ENCODE results near the gene FBXL4. TPM values are rescaled to one million over a fixed set of nuclear protein-coding genes. Genes with fewer than 3 reads are reported as not detected.

The FBXL4 gene
- total and polyA plus RNA-seq, 2 donors (not counting 1 experiment from before 2014, with no cell fraction given) = 16.8 to 18.1 TPM

DNA sequence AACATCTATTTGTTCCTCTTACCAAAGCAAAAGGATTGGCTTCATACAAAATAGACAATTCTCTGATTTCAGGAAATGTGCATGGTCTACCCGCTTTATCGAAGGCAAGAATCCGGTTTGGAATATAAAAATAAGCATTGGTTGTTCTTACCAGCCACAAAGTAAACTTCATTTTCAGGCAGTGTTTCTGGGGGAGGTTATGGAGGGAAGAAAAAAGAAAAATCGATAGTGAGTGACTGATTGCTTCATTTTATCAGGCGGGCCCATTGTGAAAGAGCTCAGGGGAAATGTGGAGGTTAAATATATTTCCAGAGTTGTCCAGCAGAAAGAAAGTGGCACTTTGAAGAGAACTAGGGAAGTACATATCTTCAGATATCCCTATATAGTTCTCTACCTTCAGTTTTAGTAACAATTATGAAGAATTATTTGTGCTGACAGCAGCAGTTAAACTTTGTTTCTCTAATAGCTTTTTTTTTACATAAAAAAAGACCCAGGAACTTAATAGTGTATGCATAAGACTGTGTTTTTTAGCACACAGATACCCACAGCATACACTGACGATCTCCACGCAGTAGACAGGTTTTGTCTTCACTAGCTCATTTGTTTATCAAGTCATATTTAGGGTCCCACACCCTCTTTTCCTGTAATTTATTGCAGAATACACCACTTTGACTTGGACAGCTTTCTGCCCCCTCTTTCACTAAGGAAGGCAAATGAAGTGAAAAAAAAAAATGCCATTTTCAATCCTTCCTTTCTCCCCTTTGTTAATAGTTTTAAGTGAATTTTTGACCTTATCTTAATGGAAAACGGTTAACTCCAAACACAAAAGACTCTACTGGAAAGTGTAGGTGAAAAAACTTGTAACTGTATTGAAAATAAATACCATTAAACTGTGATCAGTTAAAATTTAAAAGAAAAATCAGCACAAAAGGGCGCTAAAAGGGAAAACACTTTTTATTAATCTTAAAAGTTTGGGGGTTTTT lies 110.5 kb downstream of the FBXL4 start:
- Histone ChIP-seq H3K27me3 (ENCODE audit: control insufficient read depth, insufficient read depth, low read length) (peaks cover 66% of the 10 kb centered on the region), H3K36me3 (ENCODE audit: control insufficient read depth, insufficient read depth, low read length) (no peaks in the 10 kb centered on the region), H3K27ac (ENCODE audit: insufficient read depth, low read length) (no peak overlapping the region), H3K79me2 (ENCODE audit: control insufficient read depth, insufficient read depth, low read length) (no peaks in the 10 kb centered on the region), H4K20me1 (ENCODE audit: control insufficient read depth, extremely low read depth, insufficient read depth, low read length) (no peaks in the 10 kb centered on the region), H3K4me2 (ENCODE audit: extremely low read depth, insufficient read depth, low read length) (no peak overlapping the region), H3K4me3 (replicated peaks in 1 of 4; ENCODE audit: control extremely low read depth in 1 of 4, insufficient read depth in 1 of 4, low read depth in 3 of 4, low read length in 4 of 4) (no peak overlapping the region), H3K4me1 (ENCODE audit: control insufficient read depth, extremely low read depth, insufficient read depth, low read length) (peaks cover 6% of the 10 kb centered on the region), H2AFZ (ENCODE audit: low read length) (no peak overlapping the region), H3K9me3 (ENCODE audit: control insufficient read depth, insufficient read depth, low read depth, low read length) (no peaks in the 10 kb centered on the region), H3K9ac (ENCODE audit: insufficient read depth, low read length) (no peak overlapping the region)
- TF ChIP-seq EZH2 (IDR thresholded peaks at IDR 0.05; ENCODE audit: low read length, missing control alignments) = peak; percentile 71
- TF ChIP-seq, protein P1, sequence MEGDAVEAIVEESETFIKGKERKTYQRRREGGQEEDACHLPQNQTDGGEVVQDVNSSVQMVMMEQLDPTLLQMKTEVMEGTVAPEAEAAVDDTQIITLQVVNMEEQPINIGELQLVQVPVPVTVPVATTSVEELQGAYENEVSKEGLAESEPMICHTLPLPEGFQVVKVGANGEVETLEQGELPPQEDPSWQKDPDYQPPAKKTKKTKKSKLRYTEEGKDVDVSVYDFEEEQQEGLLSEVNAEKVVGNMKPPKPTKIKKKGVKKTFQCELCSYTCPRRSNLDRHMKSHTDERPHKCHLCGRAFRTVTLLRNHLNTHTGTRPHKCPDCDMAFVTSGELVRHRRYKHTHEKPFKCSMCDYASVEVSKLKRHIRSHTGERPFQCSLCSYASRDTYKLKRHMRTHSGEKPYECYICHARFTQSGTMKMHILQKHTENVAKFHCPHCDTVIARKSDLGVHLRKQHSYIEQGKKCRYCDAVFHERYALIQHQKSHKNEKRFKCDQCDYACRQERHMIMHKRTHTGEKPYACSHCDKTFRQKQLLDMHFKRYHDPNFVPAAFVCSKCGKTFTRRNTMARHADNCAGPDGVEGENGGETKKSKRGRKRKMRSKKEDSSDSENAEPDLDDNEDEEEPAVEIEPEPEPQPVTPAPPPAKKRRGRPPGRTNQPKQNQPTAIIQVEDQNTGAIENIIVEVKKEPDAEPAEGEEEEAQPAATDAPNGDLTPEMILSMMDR (conservative IDR thresholded peaks at IDR 0.05 in 1 of 2, IDR thresholded peaks at IDR 0.05 in 1 of 2; ENCODE audit: low read depth in 1 of 2, low read length in 2 of 2) = no peak
- peak in 1 of 2 donors; percentile 41 for DNase-seq (ENCODE audit: low read depth in 2 of 2)

DNA sequence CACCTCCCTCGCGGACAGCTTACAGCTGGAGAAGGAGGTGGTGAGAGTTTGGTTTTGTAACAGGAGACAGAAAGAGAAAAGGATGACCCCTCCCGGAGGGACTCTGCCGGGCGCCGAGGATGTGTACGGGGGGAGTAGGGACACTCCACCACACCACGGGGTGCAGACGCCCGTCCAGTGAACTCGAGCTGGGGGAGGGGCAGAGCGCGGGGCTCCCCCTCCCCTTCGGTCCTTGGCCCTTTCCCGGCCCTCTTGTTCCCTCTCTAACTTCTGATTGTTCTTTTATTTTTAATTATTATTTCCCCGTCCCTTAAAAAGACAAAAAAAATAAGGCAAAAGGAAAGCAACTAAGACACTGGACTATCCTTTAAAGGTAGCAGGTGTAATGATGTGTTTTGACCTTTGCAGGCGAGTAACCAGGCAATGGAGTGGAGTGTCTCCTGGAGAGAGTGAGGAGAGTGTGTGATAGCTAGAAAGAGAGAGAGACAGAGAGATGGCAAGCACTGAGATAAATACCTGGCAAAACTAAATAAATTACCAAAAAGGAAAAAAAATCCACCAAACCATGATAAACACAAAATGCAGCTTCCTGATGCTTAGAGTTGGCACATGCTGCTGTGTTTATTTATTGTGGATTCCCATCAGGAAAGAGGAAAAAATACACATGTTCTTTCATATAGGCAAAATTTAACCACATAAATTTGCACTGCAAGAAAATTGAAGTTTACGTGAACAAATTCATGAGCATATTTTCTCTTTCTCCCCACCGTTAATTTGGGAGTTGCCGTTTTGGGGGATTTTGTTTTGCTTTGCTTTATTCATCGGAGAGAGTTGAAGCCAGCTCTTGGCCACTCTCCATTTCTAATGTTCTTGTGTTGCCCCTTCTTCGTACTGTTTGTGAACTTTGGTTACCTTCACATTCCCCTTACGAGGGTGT lies 111.5 kb downstream of the FBXL4 start:
- Histone ChIP-seq H3K4me1 (ENCODE audit: control insufficient read depth, extremely low read depth, insufficient read depth, low read length) (peaks cover 6% of the 10 kb centered on the region), H3K36me3 (ENCODE audit: control insufficient read depth, insufficient read depth, low read length) (no peaks in the 10 kb centered on the region), H3K27ac (ENCODE audit: insufficient read depth, low read length) (no peak overlapping the region), H3K9me3 (ENCODE audit: control insufficient read depth, insufficient read depth, low read depth, low read length) (no peaks in the 10 kb centered on the region), H3K9ac (ENCODE audit: insufficient read depth, low read length) (no peak overlapping the region), H3K4me2 (ENCODE audit: extremely low read depth, insufficient read depth, low read length) (no peak overlapping the region), H4K20me1 (ENCODE audit: control insufficient read depth, extremely low read depth, insufficient read depth, low read length) (no peaks in the 10 kb centered on the region), H2AFZ (ENCODE audit: low read length) (no peak overlapping the region), H3K27me3 (ENCODE audit: control insufficient read depth, insufficient read depth, low read length) (peaks cover 68% of the 10 kb centered on the region), H3K79me2 (ENCODE audit: control insufficient read depth, insufficient read depth, low read length) (no peaks in the 10 kb centered on the region), H3K4me3 (replicated peaks in 1 of 4; ENCODE audit: control extremely low read depth in 1 of 4, insufficient read depth in 1 of 4, low read depth in 3 of 4, low read length in 4 of 4) (no peak overlapping the region)
- DNase-seq (ENCODE audit: low read depth in 2 of 2) = no peak
- TF ChIP-seq, protein P1 (conservative IDR thresholded peaks at IDR 0.05 in 1 of 2, IDR thresholded peaks at IDR 0.05 in 1 of 2; ENCODE audit: low read depth in 1 of 2, low read length in 2 of 2) = no peak
- TF ChIP-seq EZH2 (IDR thresholded peaks at IDR 0.05; ENCODE audit: low read length, missing control alignments) = no peak
